ENCODE measurements around the gene GABRB1.
A peak's percentile ranks its signal among the peaks of the same experiment; 100 is the strongest.

GABRB1 gene

GRCh38 chr4:47122592-47123291, 91.4 kb downstream of the GABRB1 start:
- peak; percentile 25 for FAIRE-seq

- no peak for FAIRE-seq
Measured at GRCh38 chr4:47128991-47129390, 97.6 kb downstream of the GABRB1 start.

- FAIRE-seq: no peak
Measured at GRCh38 chr4:47135210-47135609, 103.8 kb downstream of the GABRB1 start.

GRCh38 chr4:47143261-47143660, 111.9 kb downstream of the GABRB1 start:
- no peak for FAIRE-seq

GRCh38 chr4:47145630-47146029, 114.3 kb downstream of the GABRB1 start:
- FAIRE-seq: no peak

- FAIRE-seq: no peak
Measured at GRCh38 chr4:47154816-47155370, 123.5 kb downstream of the GABRB1 start.

- no peak for FAIRE-seq
Measured at GRCh38 chr4:47155919-47156318, 124.6 kb downstream of the GABRB1 start.

GRCh38 chr4:47160095-47160494, 128.7 kb downstream of the GABRB1 start:
- no peak for FAIRE-seq

- FAIRE-seq: no peak
Measured at GRCh38 chr4:47167081-47168035, 136.0 kb downstream of the GABRB1 start.

- no peak for FAIRE-seq
Measured at GRCh38 chr4:47184083-47184482, 152.7 kb downstream of the GABRB1 start.

GRCh38 chr4:47185761-47186160, 154.4 kb downstream of the GABRB1 start:
- FAIRE-seq: no peak

GRCh38 chr4:47187608-47188007, 156.2 kb downstream of the GABRB1 start:
- no peak for FAIRE-seq

- FAIRE-seq: no peak
Measured at GRCh38 chr4:47193179-47193578, 161.8 kb downstream of the GABRB1 start.

GRCh38 chr4:47194036-47194737, 162.8 kb downstream of the GABRB1 start:
- no peak for FAIRE-seq

- no peak for FAIRE-seq
Measured at GRCh38 chr4:47195706-47196105, 164.3 kb downstream of the GABRB1 start.

GRCh38 chr4:47198791-47199190, 167.4 kb downstream of the GABRB1 start:
- FAIRE-seq: no peak

GRCh38 chr4:47203593-47203992, 172.2 kb downstream of the GABRB1 start:
- FAIRE-seq: no peak

- FAIRE-seq: no peak
Measured at GRCh38 chr4:47207555-47207954, 176.2 kb downstream of the GABRB1 start.

GRCh38 chr4:47209833-47210232, 178.5 kb downstream of the GABRB1 start:
- no peak for FAIRE-seq

GRCh38 chr4:47210828-47211227, 179.5 kb downstream of the GABRB1 start:
- no peak for FAIRE-seq

- no peak for FAIRE-seq
Measured at GRCh38 chr4:47213106-47213505, 181.7 kb downstream of the GABRB1 start.

GRCh38 chr4:47213539-47213938, 182.2 kb downstream of the GABRB1 start:
- no peak for FAIRE-seq

GRCh38 chr4:47213971-47214370, 182.6 kb downstream of the GABRB1 start:
- FAIRE-seq: no peak
